ENCODE results near the gene STOML1.

STOML1 gene

DNA sequence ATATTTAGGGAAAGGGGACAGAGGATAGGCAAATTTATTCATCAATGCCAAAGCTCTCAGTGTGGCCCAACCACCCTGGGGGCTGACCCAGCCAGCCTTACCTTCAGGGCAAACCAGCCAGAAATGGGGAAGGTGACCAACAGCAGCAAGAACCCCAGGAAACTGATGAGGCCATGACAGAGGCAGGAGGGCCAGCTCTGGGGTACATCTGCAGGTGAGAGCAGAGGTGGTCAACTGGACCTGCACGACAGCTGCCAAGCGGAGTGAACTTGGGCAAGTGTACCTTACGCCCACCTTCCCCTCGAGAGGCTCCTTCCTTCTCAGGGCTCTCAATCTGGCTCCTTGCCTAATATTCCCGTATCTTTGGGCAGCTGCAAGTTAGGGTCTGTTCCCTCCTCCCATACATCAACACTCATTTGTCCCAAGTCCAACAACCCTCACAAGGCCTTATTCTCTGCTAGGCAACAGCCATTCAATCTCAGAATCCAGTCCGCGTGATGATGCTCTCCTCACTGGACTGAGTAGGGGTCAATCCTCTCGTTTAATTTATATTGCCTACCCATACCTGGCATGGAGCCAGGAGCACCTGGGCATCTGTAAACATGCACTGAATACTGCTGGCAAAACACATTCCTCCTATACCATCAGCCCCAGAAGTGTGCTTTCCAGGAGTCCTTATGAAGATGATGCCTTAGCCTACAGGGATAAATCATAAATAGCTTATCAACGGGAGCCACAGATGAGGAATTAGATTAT lies 1.7 kb downstream of the STOML1 start:
- Histone ChIP-seq H3K9me3 (replicated peaks; ENCODE audit: insufficient read depth, low read length) (no peaks in the 10 kb centered on the region), H3K4me1 (ENCODE audit: low read length) (peaks cover 6% of the 10 kb centered on the region; the same call in 1 of the 2 replicates), H3K36me3 (replicated peaks; ENCODE audit: insufficient read depth, low read length) (no peaks in the 10 kb centered on the region), H3K9ac (ENCODE audit: low read length) (no peak overlapping the region), H3F3A (ENCODE audit: insufficient read depth, low read length) (peaks cover 6% of the 10 kb centered on the region), H3K27me3 (replicated peaks; ENCODE audit: insufficient read depth, low read length) (no peaks in the 10 kb centered on the region), H3K79me2 (ENCODE audit: low read length) (peaks cover 14% of the 10 kb centered on the region), H3K27ac (ENCODE audit: low read length) (no peak overlapping the region), H3K4me2 (ENCODE audit: low read depth, low read length) (no peak overlapping the region), H4K20me1 (ENCODE audit: insufficient read depth, low read length) (no peaks in the 10 kb centered on the region), H3K4me3 (ENCODE audit: low read length) (no peak overlapping the region), H3K9me2 (replicated peaks; ENCODE audit: insufficient read depth, low read length) (no peaks in the 10 kb centered on the region), H2AFZ (ENCODE audit: low read length) (no peak overlapping the region)
- no peak for DNase-seq
- TF ChIP-seq EZH2phosphoT487 (IDR thresholded peaks at IDR 0.05; ENCODE audit: low read length), result no peak
- TF ChIP-seq, protein P1, sequence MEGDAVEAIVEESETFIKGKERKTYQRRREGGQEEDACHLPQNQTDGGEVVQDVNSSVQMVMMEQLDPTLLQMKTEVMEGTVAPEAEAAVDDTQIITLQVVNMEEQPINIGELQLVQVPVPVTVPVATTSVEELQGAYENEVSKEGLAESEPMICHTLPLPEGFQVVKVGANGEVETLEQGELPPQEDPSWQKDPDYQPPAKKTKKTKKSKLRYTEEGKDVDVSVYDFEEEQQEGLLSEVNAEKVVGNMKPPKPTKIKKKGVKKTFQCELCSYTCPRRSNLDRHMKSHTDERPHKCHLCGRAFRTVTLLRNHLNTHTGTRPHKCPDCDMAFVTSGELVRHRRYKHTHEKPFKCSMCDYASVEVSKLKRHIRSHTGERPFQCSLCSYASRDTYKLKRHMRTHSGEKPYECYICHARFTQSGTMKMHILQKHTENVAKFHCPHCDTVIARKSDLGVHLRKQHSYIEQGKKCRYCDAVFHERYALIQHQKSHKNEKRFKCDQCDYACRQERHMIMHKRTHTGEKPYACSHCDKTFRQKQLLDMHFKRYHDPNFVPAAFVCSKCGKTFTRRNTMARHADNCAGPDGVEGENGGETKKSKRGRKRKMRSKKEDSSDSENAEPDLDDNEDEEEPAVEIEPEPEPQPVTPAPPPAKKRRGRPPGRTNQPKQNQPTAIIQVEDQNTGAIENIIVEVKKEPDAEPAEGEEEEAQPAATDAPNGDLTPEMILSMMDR (IDR thresholded peaks at IDR 0.05; ENCODE audit: low read length), result no peak
- no peak for TF ChIP-seq EZH2 (optimal IDR thresholded peaks at IDR 0.05; ENCODE audit: low read depth, low read length)

DNA sequence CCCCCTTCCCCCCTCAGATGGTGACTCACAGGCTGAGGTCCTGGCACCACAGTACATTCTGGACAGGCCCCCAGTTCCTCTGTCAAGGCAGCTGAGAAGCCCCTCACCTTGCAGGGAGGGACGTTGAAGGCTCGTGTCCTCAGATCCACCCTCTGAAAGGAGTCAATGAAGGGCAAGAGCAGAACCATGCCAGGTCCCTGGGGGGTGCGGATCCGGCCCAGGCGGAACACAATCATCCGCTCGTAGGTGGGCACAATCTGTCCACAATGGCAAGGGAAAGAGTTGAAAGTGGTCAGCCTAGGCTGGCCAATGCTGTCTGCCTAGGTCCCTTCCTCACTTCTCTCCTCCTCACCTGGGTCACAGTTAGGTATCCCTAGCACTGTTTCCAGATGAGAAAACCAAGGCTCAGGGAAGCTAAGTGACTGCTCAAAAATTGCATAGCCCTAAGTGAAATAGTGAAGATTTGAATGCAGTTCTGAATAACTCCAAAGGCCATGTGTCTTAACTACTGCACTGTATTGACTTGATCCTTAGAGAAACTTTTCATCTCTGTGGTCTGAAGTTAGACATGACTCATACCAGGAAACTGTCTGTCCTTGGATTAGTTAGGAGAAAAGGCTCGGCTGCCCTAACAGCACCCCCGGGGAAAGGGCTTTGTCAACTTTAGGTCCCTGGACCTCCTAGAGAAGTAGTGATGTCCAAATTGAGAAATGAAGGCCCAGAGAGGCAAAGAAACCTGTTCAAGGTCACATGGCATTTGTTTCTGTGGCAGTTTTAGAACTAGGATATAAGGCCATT lies 2.9 kb downstream of the STOML1 start:
- H3F3A ChIP-seq (ENCODE audit: insufficient read depth, low read length), result 0 out of 2 replicates have a peak, but pooled peaks cover 7% of the 10 kb centered on the region
- TF ChIP-seq, protein P1 (IDR thresholded peaks at IDR 0.05; ENCODE audit: low read length), result no peak
- TF ChIP-seq EZH2 (optimal IDR thresholded peaks at IDR 0.05; ENCODE audit: low read depth, low read length) (no peak), EZH2phosphoT487 (IDR thresholded peaks at IDR 0.05; ENCODE audit: low read length) (no peak)
- no peaks in the 10 kb centered on the region for H3K9me3 ChIP-seq (replicated peaks; ENCODE audit: insufficient read depth, low read length)
- no peak overlapping the region for H3K9ac ChIP-seq (ENCODE audit: low read length)
- H3K4me2 ChIP-seq (ENCODE audit: low read depth, low read length), result no peak overlapping the region
- peaks cover 16% of the 10 kb centered on the region for H3K4me1 ChIP-seq (ENCODE audit: low read length)
- H3K4me3 ChIP-seq (ENCODE audit: low read length), result no peak overlapping the region
- no peaks in the 10 kb centered on the region for H3K9me2 ChIP-seq (replicated peaks; ENCODE audit: insufficient read depth, low read length)
- no peak for DNase-seq
- no peaks in the 10 kb centered on the region for H3K36me3 ChIP-seq (replicated peaks; ENCODE audit: insufficient read depth, low read length)
- H3K27ac ChIP-seq (ENCODE audit: low read length), result no peak overlapping the region
- no peak overlapping the region for H2AFZ ChIP-seq (ENCODE audit: low read length)
- no peaks in the 10 kb centered on the region for H4K20me1 ChIP-seq (ENCODE audit: insufficient read depth, low read length)
- H3K27me3 ChIP-seq (replicated peaks; ENCODE audit: insufficient read depth, low read length), result no peaks in the 10 kb centered on the region
- peaks cover 5% of the 10 kb centered on the region; the same call in 1 of the 2 replicates for H3K79me2 ChIP-seq (ENCODE audit: low read length)

DNA sequence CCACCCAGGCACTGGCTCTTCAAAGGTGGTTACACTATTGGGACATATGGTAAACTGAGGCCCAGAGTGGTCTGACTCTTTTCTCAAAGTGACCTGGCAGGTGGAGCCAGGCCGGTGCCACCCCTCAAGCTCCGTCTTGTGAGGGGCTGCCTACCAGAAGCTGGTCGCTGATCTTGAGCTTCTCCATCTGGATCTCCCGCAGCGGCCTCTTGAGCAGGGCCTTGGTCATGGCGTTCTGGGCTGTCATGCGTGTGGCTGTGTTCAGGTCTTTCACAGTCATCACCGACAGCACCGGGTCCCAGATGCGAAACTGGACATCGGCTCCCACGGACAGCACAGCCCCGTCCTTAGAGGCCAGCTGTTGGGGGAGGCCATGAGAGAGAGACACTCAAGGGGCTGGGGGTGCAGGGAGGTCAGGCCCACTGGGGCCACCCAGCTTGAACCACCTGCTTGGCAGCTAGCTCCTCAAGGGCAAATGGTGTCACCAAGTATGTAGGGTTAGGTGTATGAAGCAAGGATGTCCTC lies 3.6 kb downstream of the STOML1 start:
- H3K4me1 ChIP-seq (ENCODE audit: low read length), result peaks cover 16% of the 10 kb centered on the region
- no peaks in the 10 kb centered on the region for H3K9me2 ChIP-seq (replicated peaks; ENCODE audit: insufficient read depth, low read length)
- no peak overlapping the region for H3K4me2 ChIP-seq (ENCODE audit: low read depth, low read length)
- no peaks in the 10 kb centered on the region for H3K27me3 ChIP-seq (replicated peaks; ENCODE audit: insufficient read depth, low read length)
- TF ChIP-seq EZH2 (optimal IDR thresholded peaks at IDR 0.05; ENCODE audit: low read depth, low read length) (no peak), EZH2phosphoT487 (IDR thresholded peaks at IDR 0.05; ENCODE audit: low read length) (no peak)
- TF ChIP-seq, protein P1 (IDR thresholded peaks at IDR 0.05; ENCODE audit: low read length), result no peak
- H3K4me3 ChIP-seq (ENCODE audit: low read length), result no peak overlapping the region
- peaks cover 5% of the 10 kb centered on the region; the same call in 1 of the 2 replicates for H3K79me2 ChIP-seq (ENCODE audit: low read length)
- H3K9ac ChIP-seq (ENCODE audit: low read length), result no peak overlapping the region
- H3K36me3 ChIP-seq (replicated peaks; ENCODE audit: insufficient read depth, low read length), result no peaks in the 10 kb centered on the region
- no peaks in the 10 kb centered on the region for H4K20me1 ChIP-seq (ENCODE audit: insufficient read depth, low read length)
- no peak overlapping the region for H2AFZ ChIP-seq (ENCODE audit: low read length)
- H3K27ac ChIP-seq (ENCODE audit: low read length), result no peak overlapping the region
- 0 out of 2 replicates have a peak, but pooled peaks cover 7% of the 10 kb centered on the region for H3F3A ChIP-seq (ENCODE audit: insufficient read depth, low read length)
- no peak for DNase-seq
- H3K9me3 ChIP-seq (replicated peaks; ENCODE audit: insufficient read depth, low read length), result no peaks in the 10 kb centered on the region

Data from MM.1S (cell line).